Measurements from ENCODE around the gene AGGF1.
"Not testable (repeated sequence)": the region's sequence is repeated elsewhere in the genome, so short reads cannot be mapped to it uniquely, and the experiment has no call there.

AGGF1 gene

GRCh38 chr5:77076961-77077828, 47.0 kb downstream of the AGGF1 start:
- H3K4me3 ChIP-seq (ENCODE audit: low read depth, low read length) = peak overlapping the region; percentile 41
- peak; percentile 80 for TF ChIP-seq CTCF (IDR thresholded peaks at IDR 0.05; ENCODE audit: borderline replicate concordance, insufficient read depth, low read depth, low read length)

- H3K4me3 ChIP-seq (ENCODE audit: low read depth, low read length) = no peak overlapping the region
These were observed 47.6 kb downstream of the AGGF1 start for GRCh38 chr5:77077829-77078176.

GRCh38 chr5:77080479-77080878, 50.3 kb downstream of the AGGF1 start:
- H3K4me3 ChIP-seq (ENCODE audit: low read depth, low read length) = not testable (repeated sequence)

More at GRCh38 chr5:77077829-77078176, 47.6 kb downstream of the AGGF1 start:
- no peak for TF ChIP-seq CTCF (IDR thresholded peaks at IDR 0.05; ENCODE audit: borderline replicate concordance, insufficient read depth, low read depth, low read length)

DNA sequence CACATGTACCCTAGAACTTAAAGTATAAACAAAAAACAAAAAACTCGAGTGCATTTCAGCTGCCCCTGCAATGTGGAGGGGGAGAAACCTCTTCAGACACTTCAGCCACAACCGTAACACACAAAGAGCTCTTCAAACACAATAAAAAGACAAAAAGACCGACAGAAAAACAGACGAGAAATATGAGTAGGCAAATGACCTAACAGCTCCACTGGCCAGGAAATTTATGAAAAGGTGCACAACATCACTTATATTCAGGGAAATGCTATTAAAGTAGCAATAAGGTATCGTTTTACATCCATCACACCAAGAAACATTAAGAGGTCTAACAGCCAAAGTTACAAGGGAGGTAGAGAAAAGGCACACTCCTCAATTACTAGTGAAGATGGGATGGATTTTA, 50.7 kb downstream of the AGGF1 start:
- no peak overlapping the region for H3K4me3 ChIP-seq (ENCODE audit: low read depth, low read length)
- TF ChIP-seq CTCF (IDR thresholded peaks at IDR 0.05; ENCODE audit: borderline replicate concordance, insufficient read depth, low read depth, low read length) = no peak

DNA sequence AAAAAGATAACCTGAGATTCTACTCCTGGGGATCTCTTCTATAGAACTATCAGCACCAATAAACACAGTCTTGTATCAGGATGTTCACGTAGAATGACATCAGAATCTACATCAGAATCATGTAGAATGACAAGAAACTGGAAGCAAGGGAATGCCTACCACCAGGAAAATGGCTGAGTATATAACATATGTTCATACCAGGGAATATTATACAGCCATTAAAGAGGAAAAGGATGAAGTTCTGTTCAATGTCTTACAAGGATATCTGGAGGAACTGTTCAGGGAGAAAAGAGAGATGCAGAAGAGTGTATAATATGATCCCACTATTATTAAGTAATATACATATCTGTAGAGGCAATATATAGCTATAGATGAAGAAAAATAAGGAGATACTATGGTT, 52.1 kb downstream of the AGGF1 start:
- no peak for TF ChIP-seq CTCF (IDR thresholded peaks at IDR 0.05; ENCODE audit: borderline replicate concordance, insufficient read depth, low read depth, low read length)

GRCh38 chr5:77083088-77083487, 52.9 kb downstream of the AGGF1 start:
- H3K4me3 ChIP-seq (ENCODE audit: low read depth, low read length) = no peak overlapping the region
- TF ChIP-seq CTCF (IDR thresholded peaks at IDR 0.05; ENCODE audit: borderline replicate concordance, insufficient read depth, low read depth, low read length) = no peak

More for the DNA sequence above, 52.1 kb downstream of the AGGF1 start:
- no peak overlapping the region for H3K4me3 ChIP-seq (ENCODE audit: low read depth, low read length)

DNA sequence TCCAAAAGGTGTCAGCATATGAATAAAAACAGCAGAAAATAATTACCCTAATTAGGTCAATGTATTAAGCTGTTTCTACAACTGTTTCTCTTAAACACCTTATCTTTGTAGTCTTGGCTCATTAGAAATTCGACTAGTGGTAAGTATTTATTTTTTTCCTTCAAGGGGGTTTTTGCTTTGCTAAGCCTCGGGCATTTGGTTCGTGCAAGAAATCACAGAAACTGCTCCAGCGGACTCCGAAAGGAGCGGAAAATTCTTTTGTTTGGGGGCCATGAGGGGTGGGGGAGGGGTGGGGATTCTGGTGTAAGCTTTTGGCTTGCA, 56.1 kb downstream of the AGGF1 start:
- no peak for TF ChIP-seq CTCF (IDR thresholded peaks at IDR 0.05; ENCODE audit: borderline replicate concordance, insufficient read depth, low read depth, low read length)
- H3K4me3 ChIP-seq (ENCODE audit: low read depth, low read length) = peak overlapping the region; percentile 75

All from GM12875 (cell line).